T-helper 17 cell (primary cell): ENCODE data around the gene APLP1. TPM values are rescaled to one million over a fixed set of nuclear protein-coding genes. Genes with fewer than 3 reads are reported as not detected.

ENCODE experiments used
- ATAC-seq: fragments of 150-1000 bp; cut with Tn5 transposase; 2 replicates; pipeline ENCODE4 v1.10.0; 2021; ENCODE audit warnings: mild to moderate bottlenecking, moderate library complexity
- DNase-seq, 3 donors: peaks; one replicate each; pipeline versions ENCODE4 v3.0.0 to v3.0.0-alpha.2; 2020 to 2021
- H3K9me3 ChIP-seq: one replicate; pipeline ENCODE4 v1.7.0; 2013; ENCODE audit warnings: low read length, mild to moderate bottlenecking; ENCODE audit not compliant: control insufficient read depth, poor library complexity, severe bottlenecking
- H3K27ac Mint-ChIP-seq: one replicate; pipeline ENCODE4 v1.8.0; 2022; ENCODE audit warnings: mild to moderate bottlenecking, moderate library complexity, mixed read lengths
- H3K27me3 Mint-ChIP-seq: one replicate; pipeline ENCODE4 v1.8.0; 2022; ENCODE audit warnings: mixed read lengths
- H3K36me3 Mint-ChIP-seq: one replicate; pipeline ENCODE4 v1.8.0; 2022; ENCODE audit warnings: low read depth, mixed read lengths
- H3K4me1 Mint-ChIP-seq: one replicate; pipeline ENCODE4 v1.8.0; 2022; ENCODE audit warnings: mild to moderate bottlenecking, mixed read lengths
- H3K4me3 Mint-ChIP-seq: one replicate; pipeline ENCODE4 v1.8.0; 2022; ENCODE audit warnings: mild to moderate bottlenecking, moderate library complexity, mixed read lengths
- total RNA-seq, 4 donors: library from RNA in 2 of 4; stranded (reverse) in 2 of 4; gene quantifications; one replicate each; pipeline ENCODE4 v1.2.3 and lab custom pipeline; 2022 to 2026

Gene APLP1
- total RNA-seq, 2 donors from 2014 or later: not detected

DNA sequence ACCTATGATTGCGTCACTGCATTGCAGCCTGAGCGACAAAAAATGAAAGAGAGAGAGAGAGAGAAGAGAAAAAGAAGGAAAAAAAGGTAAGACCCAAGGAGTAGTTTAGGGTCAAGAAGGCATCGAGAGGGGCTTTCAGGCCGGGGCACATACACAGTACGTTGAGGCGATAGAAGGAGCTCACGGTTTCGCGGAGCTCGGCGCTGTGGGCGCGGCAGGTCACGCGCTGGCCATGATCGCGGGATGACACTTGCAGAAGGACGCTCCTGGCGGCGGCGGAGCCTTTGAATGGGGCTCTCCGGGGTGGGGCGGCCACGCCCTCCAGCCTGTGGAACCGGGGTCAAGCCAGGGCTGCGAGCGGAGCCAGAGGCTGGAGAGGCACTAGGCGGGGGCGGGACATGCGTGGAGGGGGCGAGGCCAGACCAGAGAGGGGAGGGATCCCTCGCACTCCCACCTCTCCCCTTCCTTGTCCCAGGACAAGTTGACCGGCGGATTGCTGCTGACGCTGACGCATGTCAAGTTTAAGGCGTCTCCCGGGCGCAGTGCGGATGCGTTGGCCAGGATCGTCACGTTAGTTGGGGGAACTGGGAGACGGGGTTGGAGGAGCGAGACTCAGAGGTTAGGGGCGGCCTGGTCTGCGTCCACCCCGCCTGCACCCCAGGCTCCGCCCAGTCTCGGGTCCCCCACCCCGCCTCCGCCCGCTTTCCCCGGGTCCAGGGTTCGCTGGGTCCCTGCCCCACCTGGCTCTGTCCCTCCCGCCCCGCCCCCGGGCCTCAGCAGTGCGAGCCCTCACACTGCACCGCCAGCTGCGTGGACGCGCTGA, 22.9 kb upstream of the APLP1 start:
- no peaks in the 10 kb centered on the region for H3K9me3 ChIP-seq
- ATAC-seq (peak; percentile 25), DNase-seq (no peak)
- H3K4me3 Mint-ChIP-seq: peak overlapping the region; percentile 90
- H3K36me3 Mint-ChIP-seq: peaks cover 10% of the 10 kb centered on the region
- peaks cover 13% of the 10 kb centered on the region for H3K4me1 Mint-ChIP-seq
- no peak overlapping the region for H3K27ac Mint-ChIP-seq
- peaks cover 50% of the 10 kb centered on the region for H3K27me3 Mint-ChIP-seq

DNA sequence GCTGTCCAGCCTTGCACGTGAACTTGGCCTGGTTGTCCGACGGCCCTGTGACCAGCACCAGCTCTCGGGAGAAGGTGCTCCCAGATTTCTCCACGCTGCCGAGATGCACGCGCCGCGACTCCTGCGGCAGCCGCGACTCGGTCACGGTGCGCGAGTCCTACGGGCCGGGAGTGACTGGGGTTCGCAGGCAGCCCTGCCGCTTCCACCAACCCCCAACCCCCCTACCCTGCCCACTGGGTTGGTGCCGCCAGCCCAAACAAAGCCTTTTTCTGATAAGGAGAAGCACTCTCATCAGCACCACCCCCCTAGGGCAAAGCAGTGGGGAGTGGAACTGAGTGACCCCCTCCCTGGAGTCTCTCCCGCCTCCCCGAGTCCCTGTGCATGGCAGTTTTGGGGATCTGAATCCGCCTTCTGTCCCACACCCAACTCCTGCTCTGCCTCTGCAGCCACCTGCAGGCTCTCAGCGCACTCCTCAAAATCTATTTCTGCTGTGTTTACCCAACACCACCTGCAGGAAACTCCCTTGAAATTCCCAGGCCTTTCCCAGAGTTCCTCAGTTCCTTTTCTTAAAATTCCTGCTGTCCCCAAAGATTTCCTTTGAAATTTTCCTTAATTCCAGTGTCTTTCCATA, 22.2 kb upstream of the APLP1 start:
- no peak overlapping the region for H3K27ac Mint-ChIP-seq

DNA sequence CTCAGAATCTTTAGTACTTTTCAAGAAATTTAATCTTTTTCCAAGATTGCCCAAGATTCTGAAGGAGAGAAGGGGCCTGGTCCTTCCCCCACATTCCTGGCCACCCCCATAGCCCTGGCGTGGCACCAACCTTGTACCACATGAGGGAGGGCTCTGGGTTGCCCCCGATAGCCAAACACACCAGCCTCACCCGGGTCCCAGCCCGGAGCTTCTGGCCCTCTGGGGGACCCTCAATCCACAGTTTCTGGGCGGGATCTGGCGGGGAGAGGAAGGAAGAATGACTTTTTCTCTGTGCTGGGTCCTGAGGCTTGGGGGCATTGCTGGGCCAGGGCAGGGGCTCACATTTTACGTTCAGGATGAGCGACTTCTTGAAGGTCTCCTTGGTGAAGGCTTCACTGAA, 20.5 kb upstream of the APLP1 start:
- H3K4me3 Mint-ChIP-seq: no peak overlapping the region

More for the DNA sequence above, 22.2 kb upstream of the APLP1 start:
- DNase-seq: no peak
- H3K9me3 ChIP-seq: no peaks in the 10 kb centered on the region
- ATAC-seq: peak; percentile 27
- H3K4me1 Mint-ChIP-seq: peaks cover 16% of the 10 kb centered on the region
- peak overlapping the region; percentile 68 for H3K4me3 Mint-ChIP-seq
- peaks cover 10% of the 10 kb centered on the region for H3K36me3 Mint-ChIP-seq
- peaks cover 57% of the 10 kb centered on the region for H3K27me3 Mint-ChIP-seq

DNA sequence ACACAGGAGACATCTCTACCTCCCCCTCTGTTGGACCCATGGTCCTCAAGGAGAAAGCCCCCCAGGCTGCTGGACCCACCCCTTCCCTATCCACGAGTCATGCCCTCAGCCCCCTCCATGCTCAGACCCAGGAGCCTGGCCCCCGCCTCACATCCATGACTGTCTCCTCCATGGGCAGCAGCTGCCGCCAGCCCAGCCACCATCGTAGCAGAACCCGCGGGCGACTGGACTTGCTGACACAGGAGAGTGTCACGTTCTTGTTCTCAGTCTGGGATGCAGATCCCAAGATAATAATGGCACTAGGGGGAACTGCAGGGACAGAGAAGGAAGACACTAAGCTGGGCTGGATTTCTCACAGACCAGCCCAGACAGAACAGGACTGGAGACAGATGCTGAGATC, 19.9 kb upstream of the APLP1 start:
- no peak for ATAC-seq

More for the DNA sequence above, 20.5 kb upstream of the APLP1 start:
- H3K9me3 ChIP-seq: no peaks in the 10 kb centered on the region
- H3K27ac Mint-ChIP-seq: no peak overlapping the region
- peaks cover 19% of the 10 kb centered on the region for H3K4me1 Mint-ChIP-seq
- DNase-seq (no peak), ATAC-seq (no peak)
- peaks cover 11% of the 10 kb centered on the region for H3K36me3 Mint-ChIP-seq
- peaks cover 68% of the 10 kb centered on the region for H3K27me3 Mint-ChIP-seq

DNA sequence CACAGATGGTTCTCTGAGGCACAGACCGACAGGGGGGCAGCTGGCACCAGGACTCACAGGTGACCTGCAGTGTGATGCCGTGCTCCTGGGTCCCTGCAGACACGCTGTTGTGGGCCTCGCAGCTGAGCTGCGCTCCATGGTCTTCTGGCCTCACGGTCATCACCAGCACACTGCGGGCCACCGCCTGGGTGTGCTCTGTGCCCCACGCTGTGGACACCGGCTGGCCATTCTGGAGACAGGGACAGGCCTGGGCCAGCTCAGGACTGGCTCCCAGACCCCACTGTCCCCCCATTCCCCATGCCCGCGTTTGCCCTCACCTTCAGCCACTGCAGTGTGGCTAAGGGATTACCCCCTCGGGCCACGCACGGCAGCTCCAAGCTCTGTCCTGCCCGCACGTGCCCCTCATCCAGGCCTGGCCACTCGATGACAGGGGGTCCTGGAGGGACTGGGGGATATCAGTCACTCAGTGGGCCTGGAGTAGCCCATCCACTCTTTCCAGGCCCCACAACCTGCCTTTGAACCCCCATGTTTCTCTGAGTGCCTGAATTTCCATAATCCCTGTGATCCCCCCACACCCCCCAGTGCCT, 19.4 kb upstream of the APLP1 start:
- H3K9me3 ChIP-seq: no peaks in the 10 kb centered on the region
- H3K4me1 Mint-ChIP-seq: peaks cover 23% of the 10 kb centered on the region
- peaks cover 15% of the 10 kb centered on the region for H3K36me3 Mint-ChIP-seq
- H3K27ac Mint-ChIP-seq: no peak overlapping the region
- no peak for ATAC-seq
- no peak overlapping the region for H3K4me3 Mint-ChIP-seq
- no peak for DNase-seq
- H3K27me3 Mint-ChIP-seq: peaks cover 67% of the 10 kb centered on the region

More for the DNA sequence above, 19.9 kb upstream of the APLP1 start:
- H3K4me3 Mint-ChIP-seq: no peak overlapping the region
- no peak for DNase-seq
- peaks cover 15% of the 10 kb centered on the region for H3K36me3 Mint-ChIP-seq
- peaks cover 23% of the 10 kb centered on the region for H3K4me1 Mint-ChIP-seq
- no peaks in the 10 kb centered on the region for H3K9me3 ChIP-seq
- no peak overlapping the region for H3K27ac Mint-ChIP-seq
- H3K27me3 Mint-ChIP-seq: peaks cover 70% of the 10 kb centered on the region

DNA sequence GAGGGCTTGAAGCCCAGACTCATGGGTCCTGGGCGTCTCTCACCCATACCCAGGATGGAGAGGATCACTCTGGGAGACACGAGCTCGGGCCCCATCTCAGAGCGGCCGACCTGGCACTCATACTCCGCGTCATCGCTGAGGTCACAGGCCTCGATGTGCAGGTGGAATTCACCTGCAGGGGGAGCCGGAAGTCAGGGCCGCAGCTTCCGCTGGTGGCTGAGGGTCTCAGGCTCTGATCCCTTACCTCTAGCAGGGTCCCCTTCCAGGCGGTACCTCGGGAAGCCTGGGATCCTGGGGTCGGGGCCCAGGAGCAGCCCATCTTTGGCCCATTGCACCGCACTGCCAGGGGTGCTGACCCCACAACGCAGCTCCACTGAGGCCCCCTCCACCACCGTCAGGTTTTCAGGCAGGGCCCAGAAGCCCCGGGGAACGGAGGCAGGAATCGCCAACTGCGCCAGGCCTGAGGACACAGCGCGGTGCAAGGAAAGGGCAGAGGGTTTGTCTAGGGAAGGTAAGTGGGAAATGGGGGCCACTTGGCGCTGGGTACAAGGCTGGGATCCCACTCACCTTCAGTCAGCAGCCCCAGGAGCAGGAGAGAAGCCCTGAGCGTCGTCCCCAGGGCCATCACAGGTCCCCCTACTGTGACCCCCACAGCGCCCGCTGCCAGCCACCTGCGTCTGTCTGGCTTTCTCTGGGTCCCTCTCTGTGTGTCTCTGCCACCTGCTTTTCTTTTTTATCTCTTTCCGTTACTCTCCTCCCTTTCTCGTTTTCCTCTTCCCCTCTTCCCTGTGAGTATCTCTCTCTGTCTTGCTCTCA, 17.0 kb upstream of the APLP1 start:
- peak; percentile 46 for ATAC-seq
- Mint-ChIP-seq H3K4me1 (peaks cover 13% of the 10 kb centered on the region), H3K27ac (peak overlapping the region; percentile 8), H3K4me3 (no peak overlapping the region), H3K36me3 (peaks cover 10% of the 10 kb centered on the region), H3K27me3 (peaks cover 67% of the 10 kb centered on the region)
- DNase-seq: no peak
- H3K9me3 ChIP-seq: no peaks in the 10 kb centered on the region

DNA sequence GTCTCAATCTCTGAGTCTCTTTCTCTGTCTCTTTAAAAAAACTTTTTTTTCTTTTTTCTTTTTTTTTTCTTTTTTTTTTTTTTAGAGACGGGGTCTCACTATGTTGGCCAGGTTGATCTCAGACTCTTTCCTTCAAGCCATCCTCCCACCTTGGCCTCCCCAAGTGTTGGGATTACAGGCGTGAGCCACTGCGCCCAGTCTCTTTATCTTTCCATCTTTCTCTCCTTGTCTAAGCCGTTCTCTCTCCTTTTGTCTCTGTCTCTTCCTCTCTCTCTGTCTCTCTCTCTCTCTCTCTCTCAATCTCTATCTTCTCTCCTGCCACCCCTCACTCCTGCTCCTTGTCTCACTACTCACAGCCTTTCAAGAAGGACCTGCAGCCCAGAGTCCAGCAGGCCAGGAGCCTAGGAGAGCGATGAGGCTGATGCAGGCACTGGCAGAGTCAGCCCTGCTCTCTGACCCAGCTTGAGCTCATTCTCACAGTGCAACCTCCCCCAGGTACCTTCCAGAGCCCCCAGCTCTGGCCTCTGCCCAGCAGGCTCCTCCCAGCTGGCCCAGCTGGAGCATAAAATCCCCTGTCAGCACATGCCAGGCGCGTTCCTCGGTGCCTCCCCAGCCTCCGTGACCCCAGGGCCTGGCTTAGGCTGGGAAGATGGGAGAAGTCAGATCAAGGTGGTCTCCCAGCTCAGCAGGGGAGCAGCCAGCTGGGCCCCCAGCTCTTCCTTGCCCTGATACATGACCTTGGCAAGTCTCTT, 16.2 kb upstream of the APLP1 start, which contains the start of gene NPHS1:
TSS of gene NPHS1 (minus strand) at position 476 of the 752 bp plus-strand sequence. CDS start 667 bp downstream, outside the sequence.
- H3K27ac Mint-ChIP-seq: no peak within 1 kb of the TSS
- DNase-seq (no peak), ATAC-seq (no peak)
- H3K9me3 ChIP-seq: no peaks in the 10 kb centered on the region
- H3K4me3 Mint-ChIP-seq: no peak within 1 kb of the TSS
- H3K36me3 Mint-ChIP-seq: peaks cover 10% of the 10 kb centered on the region
- H3K27me3 Mint-ChIP-seq: peaks cover 62% of the 10 kb centered on the region
- peaks cover 14% of the 10 kb centered on the region for H3K4me1 Mint-ChIP-seq

DNA sequence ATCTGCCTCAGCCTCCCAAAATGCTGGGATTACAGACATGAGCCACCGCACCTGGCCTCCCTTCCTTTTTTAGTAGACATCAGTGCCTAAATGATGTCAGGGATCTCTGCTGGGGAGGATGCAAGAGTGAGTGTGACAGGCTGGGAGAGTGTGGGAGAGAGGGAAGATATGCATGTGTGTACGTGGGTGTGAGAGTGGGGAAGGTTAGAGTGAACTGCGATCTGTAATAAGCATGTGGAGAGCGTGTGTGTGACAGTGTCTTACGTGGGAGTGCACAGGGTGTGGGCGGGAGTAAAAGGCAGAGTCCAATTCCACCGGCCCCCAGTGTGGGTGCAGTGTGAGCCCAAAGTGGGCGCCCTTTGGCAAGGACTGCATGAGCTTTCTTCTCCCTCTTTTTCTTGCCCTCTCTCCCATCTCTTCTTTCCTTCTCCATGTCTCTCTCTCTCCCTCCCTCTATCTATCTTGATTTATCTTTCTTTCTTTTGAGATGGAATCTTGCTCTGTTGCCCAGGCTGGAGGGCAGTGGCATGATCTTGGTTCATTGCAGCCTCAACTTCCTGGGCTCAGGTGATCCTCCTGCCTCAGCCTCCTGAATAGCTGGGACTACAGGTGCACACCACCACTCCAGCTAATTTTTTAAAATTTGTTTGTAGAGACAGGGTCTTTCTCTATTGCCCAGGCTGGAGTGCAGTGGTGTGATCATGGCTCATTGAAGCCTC, 15.2 kb upstream of the APLP1 start:
- Mint-ChIP-seq H3K4me1 (peaks cover 16% of the 10 kb centered on the region), H3K36me3 (peaks cover 10% of the 10 kb centered on the region), H3K27ac (no peak overlapping the region), H3K4me3 (no peak overlapping the region), H3K27me3 (peaks cover 65% of the 10 kb centered on the region)
- no peak for ATAC-seq
- no peak for DNase-seq
- no peaks in the 10 kb centered on the region for H3K9me3 ChIP-seq

DNA sequence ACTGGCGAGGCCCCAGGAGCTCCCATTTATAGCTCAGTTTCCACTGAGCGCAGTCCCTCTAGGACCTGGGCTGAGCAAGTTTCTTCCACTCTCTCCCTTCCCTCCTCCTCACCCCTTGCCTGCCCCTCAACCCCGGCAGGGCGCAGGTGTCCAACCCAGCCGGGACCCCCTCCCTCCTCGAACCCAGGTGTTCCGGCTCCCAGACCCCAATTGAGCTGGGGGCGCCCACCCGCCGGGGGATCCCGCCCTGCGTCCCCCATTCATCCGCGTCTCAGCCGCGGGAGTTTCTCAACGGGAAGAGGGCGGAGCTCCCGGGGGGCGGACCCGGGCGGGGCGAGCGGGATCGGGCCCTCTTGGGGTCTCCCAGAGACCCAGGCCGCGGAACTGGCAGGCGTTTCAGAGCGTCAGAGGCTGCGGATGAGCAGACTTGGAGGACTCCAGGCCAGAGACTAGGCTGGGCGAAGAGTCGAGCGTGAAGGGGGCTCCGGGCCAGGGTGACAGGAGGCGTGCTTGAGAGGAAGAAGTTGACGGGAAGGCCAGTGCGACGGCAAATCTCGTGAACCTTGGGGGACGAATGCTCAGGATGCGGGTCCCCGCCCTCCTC, 11.7 kb upstream of the APLP1 start, which contains the start of gene KIRREL2:
TSS of gene KIRREL2 (plus strand) at position 366 of the 604 bp plus-strand sequence. CDS start at position 575, 209 bp downstream.
- DNase-seq: no peak
- no peak within 1 kb of the TSS for H3K27ac Mint-ChIP-seq
- H3K4me1 Mint-ChIP-seq: peaks cover 15% of the 10 kb centered on the region
- peak; percentile 51 for ATAC-seq
- peak within 1 kb of the TSS; percentile 89 for H3K4me3 Mint-ChIP-seq
- H3K9me3 ChIP-seq: no peaks in the 10 kb centered on the region
- peaks cover 73% of the 10 kb centered on the region for H3K27me3 Mint-ChIP-seq
- H3K36me3 Mint-ChIP-seq: peaks cover 12% of the 10 kb centered on the region

DNA sequence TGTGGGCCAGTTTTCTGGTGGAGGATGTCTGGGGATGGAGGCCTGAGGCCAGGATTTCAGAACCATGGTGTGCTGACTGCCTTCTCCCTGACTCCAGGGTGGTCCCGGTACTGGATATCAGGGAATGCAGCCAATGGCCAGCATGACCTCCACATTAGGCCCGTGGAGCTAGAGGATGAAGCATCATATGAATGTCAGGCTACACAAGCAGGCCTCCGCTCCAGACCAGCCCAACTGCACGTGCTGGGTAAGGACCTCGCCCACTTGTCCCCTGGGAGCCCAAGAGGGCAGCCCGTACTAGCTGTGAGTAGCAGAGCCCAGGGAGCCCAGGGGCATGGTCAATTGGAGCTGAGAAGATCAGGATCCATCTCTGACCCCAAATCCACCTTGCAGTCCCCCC, 10.1 kb upstream of the APLP1 start:
- Mint-ChIP-seq H3K27me3 (peaks cover 70% of the 10 kb centered on the region), H3K4me3 (peak overlapping the region; percentile 89)

DNA sequence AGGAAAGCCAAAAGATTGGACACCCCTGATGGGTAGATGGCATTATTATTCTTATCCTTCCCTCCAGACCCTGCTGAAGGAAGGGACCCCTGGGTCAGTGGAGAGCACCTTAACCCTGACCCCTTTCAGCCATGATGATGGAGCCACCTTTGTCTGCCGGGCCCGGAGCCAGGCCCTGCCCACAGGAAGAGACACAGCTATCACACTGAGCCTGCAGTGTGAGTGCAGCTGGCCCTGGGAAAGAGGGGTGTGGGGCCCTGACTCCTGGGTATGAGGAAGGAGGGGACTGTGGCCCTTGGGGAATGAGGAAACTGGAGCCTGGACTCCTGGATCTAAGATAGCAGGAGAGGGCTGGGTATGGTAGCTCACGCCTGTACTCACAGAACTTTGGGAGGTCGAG, 9.0 kb upstream of the APLP1 start:
- DNase-seq: no peak
- peaks cover 8% of the 10 kb centered on the region for H3K4me1 Mint-ChIP-seq
- peaks cover 70% of the 10 kb centered on the region for H3K27me3 Mint-ChIP-seq
- H3K27ac Mint-ChIP-seq: no peak overlapping the region
- no peaks in the 10 kb centered on the region for H3K9me3 ChIP-seq
- ATAC-seq: no peak
- H3K4me3 Mint-ChIP-seq: no peak overlapping the region
- H3K36me3 Mint-ChIP-seq: peaks cover 5% of the 10 kb centered on the region

More for the DNA sequence above, 10.1 kb upstream of the APLP1 start:
- no peaks in the 10 kb centered on the region for H3K9me3 ChIP-seq
- DNase-seq (no peak), ATAC-seq (no peak)
- Mint-ChIP-seq H3K4me1 (peaks cover 9% of the 10 kb centered on the region), H3K27ac (no peak overlapping the region), H3K36me3 (peaks cover 6% of the 10 kb centered on the region)
